HEK293T (cell line): ENCODE results near the gene HACL1.
A peak's percentile ranks its signal among the peaks of the same experiment; 100 is the strongest.

ENCODE experiments used
- CTCF ChIA-PET: fragments of 350-600 bp; formaldehyde crosslinking; extraction: SDS; loops from one replicate; lab custom pipeline; 2021; ENCODE audit warnings: antibody characterized with exemption, inconsistent platforms; lab: Yijun Ruan, JAX
- POLR2A ChIA-PET: fragments of 350-600 bp; formaldehyde crosslinking; extraction: SDS; loops from one replicate; lab custom pipeline; 2020; ENCODE audit warnings: antibody characterized with exemption, inconsistent platforms; lab: Yijun Ruan, JAX
- DNase-seq: peaks from one replicate; pipeline ENCODE4 v3.0.0; 2012; ENCODE audit warnings: mixed read lengths; ENCODE audit errors: extremely low spot score
- ARNT ChIP-seq: fragments of 450-650 bp; IDR thresholded peaks from 2 replicates; pipeline ENCODE4 v1.6.1; 2017; ENCODE audit warnings: mild to moderate bottlenecking
- BHLHE40 ChIP-seq: fragments of 450-650 bp; IDR thresholded peaks from 2 replicates; pipeline ENCODE4 v1.6.1; 2016; ENCODE audit warnings: mild to moderate bottlenecking, moderate library complexity, borderline replicate concordance
- CTBP1 ChIP-seq: fragments of 450-650 bp; IDR thresholded peaks from 2 replicates; pipeline ENCODE4 v1.6.1; 2016; ENCODE audit warnings: borderline replicate concordance
- ELF4 ChIP-seq: fragments of 450-650 bp; IDR thresholded peaks from 2 replicates; pipeline ENCODE4 v1.6.1; 2017; ENCODE audit warnings: antibody characterized with exemption
- FOXA1 ChIP-seq: fragments of 450-650 bp; IDR thresholded peaks from 2 replicates; pipeline ENCODE4 v1.6.1; 2016; ENCODE audit warnings: mild to moderate bottlenecking
- FOXK2 ChIP-seq: fragments of 450-650 bp; IDR thresholded peaks from 2 replicates; pipeline ENCODE4 v1.6.1; 2016; ENCODE audit warnings: mild to moderate bottlenecking
- FOXM1 ChIP-seq: fragments of 450-650 bp; IDR thresholded peaks from 2 replicates; pipeline ENCODE4 v1.6.1; 2017; ENCODE audit warnings: mild to moderate bottlenecking, borderline replicate concordance
- HDGF ChIP-seq: fragments of 450-650 bp; IDR thresholded peaks from 2 replicates; pipeline ENCODE4 v1.6.1; 2017; ENCODE audit warnings: antibody characterized with exemption, borderline replicate concordance
- L3MBTL2 ChIP-seq: fragments of 450-650 bp; conservative IDR thresholded peaks from 2 replicates; pipeline ENCODE4 v1.6.1; 2016; ENCODE audit warnings: mild to moderate bottlenecking
- LEF1 ChIP-seq: fragments of 450-650 bp; IDR thresholded peaks from 2 replicates; pipeline ENCODE4 v1.6.1; 2017; ENCODE audit warnings: mild to moderate bottlenecking, borderline replicate concordance
- NFRKB ChIP-seq: fragments of 450-650 bp; IDR thresholded peaks from 2 replicates; pipeline ENCODE4 v1.6.1; 2016; ENCODE audit warnings: mild to moderate bottlenecking, moderate library complexity
- SP1 ChIP-seq: fragments of 450-650 bp; IDR thresholded peaks from 2 replicates; pipeline ENCODE4 v1.6.1; 2017
- SUZ12 ChIP-seq: fragments of 450-650 bp; IDR thresholded peaks from 2 replicates; pipeline ENCODE4 v1.6.1; 2016; ENCODE audit warnings: mild to moderate bottlenecking
- TARDBP ChIP-seq: fragments of 450-650 bp; IDR thresholded peaks from 2 replicates; pipeline ENCODE4 v1.6.1; 2016
- ZNF384 ChIP-seq: fragments of 450-650 bp; IDR thresholded peaks from 2 replicates; pipeline ENCODE4 v1.6.1; 2016
- TF ChIP-seq, protein P1 (sequence below): fragments of 450-650 bp; IDR thresholded peaks from 2 replicates; pipeline ENCODE4 v1.6.1; 2016

Gene HACL1

DNA sequence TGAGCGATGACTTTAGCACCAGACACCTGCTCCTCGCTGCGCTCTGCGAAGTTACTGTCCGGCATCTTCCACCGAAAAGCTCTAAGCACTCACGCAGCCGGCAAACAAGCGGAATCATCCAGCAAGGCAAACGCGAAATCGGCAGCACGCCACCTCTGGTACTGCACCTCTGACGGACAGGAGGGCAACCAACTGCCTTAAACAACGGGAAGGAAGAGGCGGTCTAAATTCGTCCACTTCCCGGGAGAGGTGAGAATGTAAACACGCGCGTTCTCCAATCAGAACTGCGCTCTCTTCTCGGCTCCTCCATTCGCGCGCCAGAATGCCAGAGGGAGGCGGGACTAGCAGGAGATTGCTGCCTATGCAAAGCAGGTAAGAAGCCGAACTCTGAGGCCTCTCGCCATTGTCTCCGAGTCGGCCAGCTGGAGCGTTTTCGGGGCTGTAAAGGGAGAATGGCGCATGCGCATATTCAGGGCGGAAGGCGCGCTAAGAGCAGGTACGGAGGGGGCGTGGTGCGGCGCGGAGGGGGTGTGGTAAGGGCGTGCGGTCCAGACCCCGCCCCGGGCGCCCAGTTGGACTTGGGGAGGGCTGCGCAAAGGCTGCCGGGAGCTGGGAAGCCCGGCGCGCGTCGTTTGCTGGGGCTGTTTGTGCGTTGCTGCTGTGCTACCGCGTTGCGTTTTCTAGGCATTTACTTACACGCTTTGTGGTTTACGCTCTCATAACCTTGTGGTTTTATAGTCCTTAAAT, at the start of gene HACL1, which contains the start of gene BTD:
TSS of gene HACL1 (minus strand) at position 171 of the 747 bp plus-strand sequence. CDS start at position 65, 106 bp downstream.
TSS of gene BTD (plus strand) at position 347 of the 747 bp plus-strand sequence. CDS start 33,695 bp downstream, outside the sequence.
- CTCF ChIA-PET, result no interaction called here
- POLR2A ChIA-PET, result interaction anchor here (0.5 to 1.9 kb wide), 9 partner anchors 8 to 257 kb away, joined by 3 to 7 read pairs (median 3); no protein-coding TSS in a partner anchor
- no peak for TF ChIP-seq TARDBP
- no peak for TF ChIP-seq CTBP1
- TF ChIP-seq, protein P1, sequence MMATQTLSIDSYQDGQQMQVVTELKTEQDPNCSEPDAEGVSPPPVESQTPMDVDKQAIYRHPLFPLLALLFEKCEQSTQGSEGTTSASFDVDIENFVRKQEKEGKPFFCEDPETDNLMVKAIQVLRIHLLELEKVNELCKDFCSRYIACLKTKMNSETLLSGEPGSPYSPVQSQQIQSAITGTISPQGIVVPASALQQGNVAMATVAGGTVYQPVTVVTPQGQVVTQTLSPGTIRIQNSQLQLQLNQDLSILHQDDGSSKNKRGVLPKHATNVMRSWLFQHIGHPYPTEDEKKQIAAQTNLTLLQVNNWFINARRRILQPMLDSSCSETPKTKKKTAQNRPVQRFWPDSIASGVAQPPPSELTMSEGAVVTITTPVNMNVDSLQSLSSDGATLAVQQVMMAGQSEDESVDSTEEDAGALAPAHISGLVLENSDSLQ, result peak; percentile 99
- TF ChIP-seq HDGF, result no peak
- no peak; the same call in 1 of the 2 replicates for TF ChIP-seq FOXA1
- TF ChIP-seq BHLHE40, result no peak
- no peak for TF ChIP-seq SP1
- TF ChIP-seq FOXK2, result peak; percentile 99
- TF ChIP-seq FOXM1, result no peak
- TF ChIP-seq ZNF384, result no peak
- no peak for TF ChIP-seq ARNT
- TF ChIP-seq ELF4, result peak; percentile 54; the same call in 1 of the 2 replicates
- TF ChIP-seq LEF1, result no peak
- TF ChIP-seq NFRKB, result no peak
- no peak for TF ChIP-seq SUZ12
- TF ChIP-seq L3MBTL2, result peak; percentile 76
- peak; percentile 92 for DNase-seq

GRCh38 chr3:15649858-15650257, 48.5 kb upstream of the HACL1 start:
- no peak for DNase-seq
- POLR2A ChIA-PET, result no interaction called here
- TF ChIP-seq HDGF (no peak), TARDBP (no peak), FOXK2 (no peak), ELF4 (no peak), LEF1 (no peak), FOXM1 (no peak), NFRKB (no peak), BHLHE40 (no peak), SP1 (no peak), L3MBTL2 (no peak), SUZ12 (no peak), ZNF384 (no peak)
- TF ChIP-seq, protein P1, result no peak
- CTCF ChIA-PET, result no interaction called here

- DNase-seq, result no peak
- CTCF ChIA-PET, result no interaction called here
- POLR2A ChIA-PET, result no interaction called here
- no peak for TF ChIP-seq SP1
- TF ChIP-seq, protein P1, result no peak
- TF ChIP-seq FOXA1, result no peak
- no peak for TF ChIP-seq LEF1
- no peak for TF ChIP-seq FOXK2
Measured at GRCh38 chr3:15649341-15649740, 48.0 kb upstream of the HACL1 start.

GRCh38 chr3:15647611-15648167, 46.3 kb upstream of the HACL1 start:
- ChIA-PET CTCF (no interaction called here), POLR2A (no interaction called here)
- no peak for TF ChIP-seq LEF1
- TF ChIP-seq L3MBTL2, result no peak
- TF ChIP-seq FOXA1, result no peak
- no peak for TF ChIP-seq SP1
- TF ChIP-seq NFRKB, result no peak
- TF ChIP-seq, protein P1, result no peak
- no peak for DNase-seq

GRCh38 chr3:15646851-15647511, 45.6 kb upstream of the HACL1 start:
- TF ChIP-seq NFRKB, result no peak
- no peak for TF ChIP-seq FOXK2
- TF ChIP-seq SP1, result no peak
- no peak for TF ChIP-seq LEF1
- TF ChIP-seq ARNT, result no peak
- TF ChIP-seq, protein P1, result no peak
- TF ChIP-seq L3MBTL2, result no peak
- TF ChIP-seq TARDBP, result no peak
- TF ChIP-seq HDGF, result no peak
- no peak for TF ChIP-seq BHLHE40
- TF ChIP-seq SUZ12, result no peak
- no peak for TF ChIP-seq ELF4
- TF ChIP-seq FOXM1, result no peak
- TF ChIP-seq ZNF384, result no peak
- TF ChIP-seq CTBP1, result no peak
- TF ChIP-seq FOXA1, result no peak
- CTCF ChIA-PET, result no interaction called here
- POLR2A ChIA-PET, result no interaction called here
- no peak for DNase-seq
